SK-N-SH treated with all-trans-retinoic acid at 6 μM for 48 hours (cell line): ENCODE measurements around the gene EMX1.

Experiments used
- ARNTL ChIP-seq: fragments of 450-650 bp; formaldehyde crosslinking; IDR thresholded peaks from 2 replicates; pipeline ENCODE4 v1.5.0; 2020; ENCODE audit warnings: low read depth, mild to moderate bottlenecking, moderate library complexity, borderline replicate concordance
- BACH2 ChIP-seq: fragments of 250-450 bp; sonication (Bioruptor Pico); IDR thresholded peaks from 2 replicates; pipeline ENCODE4 v1.9.0; 2021; ENCODE audit warnings: mild to moderate bottlenecking, borderline replicate concordance
- TOX ChIP-seq: fragments of 250-450 bp; sonication (Bioruptor Pico); IDR thresholded peaks from 2 replicates; pipeline ENCODE4 v1.8.0; 2021; ENCODE audit warnings: mild to moderate bottlenecking, moderate library complexity, borderline replicate concordance
- ZNF70 ChIP-seq: fragments of 450-650 bp; formaldehyde crosslinking; IDR thresholded peaks from 2 replicates; pipeline ENCODE4 v1.5.0; 2020; ENCODE audit warnings: mild to moderate bottlenecking, moderate library complexity
- TF ChIP-seq, protein P1 (sequence below): fragments of 250-450 bp; sonication (Bioruptor Pico); IDR thresholded peaks from 2 replicates; pipeline ENCODE4 v1.8.0; 2020; ENCODE audit warnings: mild to moderate bottlenecking, moderate library complexity, borderline replicate concordance
- TF ChIP-seq, protein P2 (sequence below): fragments of 250-450 bp; sonication (Bioruptor Pico); IDR thresholded peaks from 2 replicates; pipeline ENCODE4 v1.5.1; 2020; ENCODE audit warnings: low read depth, mild to moderate bottlenecking, moderate library complexity

DNA sequence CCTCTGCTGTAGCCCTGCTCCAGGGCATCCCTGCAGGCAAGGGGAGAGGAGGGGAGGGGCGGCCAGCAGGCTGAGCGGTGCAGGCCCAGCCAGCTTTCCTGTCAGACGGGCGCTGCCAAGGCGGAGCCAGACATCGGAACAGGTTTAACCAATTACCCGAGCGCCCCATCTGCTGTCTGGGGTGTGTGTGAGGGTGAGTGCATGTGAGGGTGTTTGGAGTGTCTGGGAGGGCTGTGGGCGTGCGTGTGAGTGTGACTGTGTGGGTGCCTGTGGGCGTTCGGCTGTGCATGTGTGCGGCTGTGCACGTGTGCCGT is 20.0 kb downstream of the EMX1 start:
- TF ChIP-seq, protein P1, sequence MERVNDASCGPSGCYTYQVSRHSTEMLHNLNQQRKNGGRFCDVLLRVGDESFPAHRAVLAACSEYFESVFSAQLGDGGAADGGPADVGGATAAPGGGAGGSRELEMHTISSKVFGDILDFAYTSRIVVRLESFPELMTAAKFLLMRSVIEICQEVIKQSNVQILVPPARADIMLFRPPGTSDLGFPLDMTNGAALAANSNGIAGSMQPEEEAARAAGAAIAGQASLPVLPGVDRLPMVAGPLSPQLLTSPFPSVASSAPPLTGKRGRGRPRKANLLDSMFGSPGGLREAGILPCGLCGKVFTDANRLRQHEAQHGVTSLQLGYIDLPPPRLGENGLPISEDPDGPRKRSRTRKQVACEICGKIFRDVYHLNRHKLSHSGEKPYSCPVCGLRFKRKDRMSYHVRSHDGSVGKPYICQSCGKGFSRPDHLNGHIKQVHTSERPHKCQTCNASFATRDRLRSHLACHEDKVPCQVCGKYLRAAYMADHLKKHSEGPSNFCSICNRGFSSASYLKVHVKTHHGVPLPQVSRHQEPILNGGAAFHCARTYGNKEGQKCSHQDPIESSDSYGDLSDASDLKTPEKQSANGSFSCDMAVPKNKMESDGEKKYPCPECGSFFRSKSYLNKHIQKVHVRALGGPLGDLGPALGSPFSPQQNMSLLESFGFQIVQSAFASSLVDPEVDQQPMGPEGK (CRISPR knock-in tag) = no peak
- TF ChIP-seq, protein P2, sequence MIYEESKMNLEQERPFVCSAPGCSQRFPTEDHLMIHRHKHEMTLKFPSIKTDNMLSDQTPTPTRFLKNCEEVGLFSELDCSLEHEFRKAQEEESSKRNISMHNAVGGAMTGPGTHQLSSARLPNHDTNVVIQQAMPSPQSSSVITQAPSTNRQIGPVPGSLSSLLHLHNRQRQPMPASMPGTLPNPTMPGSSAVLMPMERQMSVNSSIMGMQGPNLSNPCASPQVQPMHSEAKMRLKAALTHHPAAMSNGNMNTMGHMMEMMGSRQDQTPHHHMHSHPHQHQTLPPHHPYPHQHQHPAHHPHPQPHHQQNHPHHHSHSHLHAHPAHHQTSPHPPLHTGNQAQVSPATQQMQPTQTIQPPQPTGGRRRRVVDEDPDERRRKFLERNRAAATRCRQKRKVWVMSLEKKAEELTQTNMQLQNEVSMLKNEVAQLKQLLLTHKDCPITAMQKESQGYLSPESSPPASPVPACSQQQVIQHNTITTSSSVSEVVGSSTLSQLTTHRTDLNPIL = no peak
- TF ChIP-seq ARNTL (CRISPR knock-in tag) = no peak
- no peak for TF ChIP-seq BACH2
- no peak for TF ChIP-seq ZNF70
- no peak for TF ChIP-seq TOX (CRISPR knock-in tag)
